RWPE1 (cell line): ENCODE results near the gene TEX14.

Experiments
- CTCF ChIA-PET: fragments of 350-600 bp; sonication (Branson Sonifier 250); formaldehyde crosslinking; extraction: SDS; loops from one replicate; lab custom pipeline; 2021; lab: Yijun Ruan, JAX
- POLR2A ChIA-PET: fragments of 400-600 bp; formaldehyde crosslinking; extraction: SDS; loops from one replicate; lab custom pipeline; 2020; ENCODE audit warnings: antibody characterized with exemption; ENCODE audit not compliant: low non-redundant PET; lab: Yijun Ruan, JAX
- DNase-seq: peaks from one replicate; pipeline ENCODE4 v3.0.0; 2012; ENCODE audit warnings: low spot score
- H3K27ac ChIP-seq: fragments of 450-650 bp; 2 replicates; pipeline ENCODE4 v1.5.1; 2017
- TF ChIP-seq, protein P1 (sequence below): fragments of 450-650 bp; conservative IDR thresholded peaks from 2 replicates; pipeline ENCODE4 v1.5.1; 2017; ENCODE audit warnings: low read depth, mild to moderate bottlenecking

The TEX14 gene

GRCh38 chr17:58531122-58531521, 160.7 kb downstream of the TEX14 start:
- CTCF ChIA-PET, result no interaction called here
- peak overlapping the region; percentile 51 for H3K27ac ChIP-seq
- DNase-seq, result no peak
- TF ChIP-seq, protein P1, sequence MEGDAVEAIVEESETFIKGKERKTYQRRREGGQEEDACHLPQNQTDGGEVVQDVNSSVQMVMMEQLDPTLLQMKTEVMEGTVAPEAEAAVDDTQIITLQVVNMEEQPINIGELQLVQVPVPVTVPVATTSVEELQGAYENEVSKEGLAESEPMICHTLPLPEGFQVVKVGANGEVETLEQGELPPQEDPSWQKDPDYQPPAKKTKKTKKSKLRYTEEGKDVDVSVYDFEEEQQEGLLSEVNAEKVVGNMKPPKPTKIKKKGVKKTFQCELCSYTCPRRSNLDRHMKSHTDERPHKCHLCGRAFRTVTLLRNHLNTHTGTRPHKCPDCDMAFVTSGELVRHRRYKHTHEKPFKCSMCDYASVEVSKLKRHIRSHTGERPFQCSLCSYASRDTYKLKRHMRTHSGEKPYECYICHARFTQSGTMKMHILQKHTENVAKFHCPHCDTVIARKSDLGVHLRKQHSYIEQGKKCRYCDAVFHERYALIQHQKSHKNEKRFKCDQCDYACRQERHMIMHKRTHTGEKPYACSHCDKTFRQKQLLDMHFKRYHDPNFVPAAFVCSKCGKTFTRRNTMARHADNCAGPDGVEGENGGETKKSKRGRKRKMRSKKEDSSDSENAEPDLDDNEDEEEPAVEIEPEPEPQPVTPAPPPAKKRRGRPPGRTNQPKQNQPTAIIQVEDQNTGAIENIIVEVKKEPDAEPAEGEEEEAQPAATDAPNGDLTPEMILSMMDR, result no peak
- POLR2A ChIA-PET, result no interaction called here

- TF ChIP-seq, protein P1, result no peak
- ChIA-PET CTCF (no interaction called here), POLR2A (no interaction called here)
- H3K27ac ChIP-seq, result peak overlapping the region; percentile 51
- no peak for DNase-seq
These were observed 161.2 kb downstream of the TEX14 start for GRCh38 chr17:58530655-58531054.

GRCh38 chr17:58529275-58529674, 162.6 kb downstream of the TEX14 start:
- TF ChIP-seq, protein P1, result no peak
- ChIA-PET POLR2A (no interaction called here), CTCF (interaction anchor here (0.8 kb wide), 1 partner anchor 769 kb away, joined by 8 read pairs; no protein-coding TSS in a partner anchor)
- H3K27ac ChIP-seq, result peak overlapping the region; percentile 97
- DNase-seq, result no peak

DNA sequence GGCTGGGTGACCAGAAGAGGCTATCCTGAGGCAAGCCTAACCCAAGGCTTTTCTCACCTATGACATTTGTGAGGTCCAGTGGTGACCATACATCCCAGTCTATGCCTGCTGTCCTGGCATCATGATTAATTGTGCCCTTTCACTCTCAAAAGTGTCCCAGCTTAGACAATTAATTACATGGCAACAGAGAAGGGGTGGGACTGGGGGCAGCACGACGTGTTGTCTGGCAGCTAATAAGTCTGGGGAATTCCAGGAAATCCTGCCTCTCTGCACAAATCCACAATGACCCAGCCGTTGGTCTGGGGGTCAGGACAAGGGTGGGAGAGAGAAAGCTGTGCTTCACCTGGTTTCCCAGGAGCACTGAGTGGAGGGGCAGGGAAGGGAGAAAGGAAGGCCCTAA, 163.4 kb downstream of the TEX14 start:
- ChIA-PET POLR2A (no interaction called here), CTCF (interaction anchor here (0.6 to 0.9 kb wide), 2 partner anchors 30 to 32 kb away, joined by 3 to 4 read pairs; no protein-coding TSS in a partner anchor)
- no peak for DNase-seq
- peak overlapping the region; percentile 97 for H3K27ac ChIP-seq
- TF ChIP-seq, protein P1, result no peak

DNA sequence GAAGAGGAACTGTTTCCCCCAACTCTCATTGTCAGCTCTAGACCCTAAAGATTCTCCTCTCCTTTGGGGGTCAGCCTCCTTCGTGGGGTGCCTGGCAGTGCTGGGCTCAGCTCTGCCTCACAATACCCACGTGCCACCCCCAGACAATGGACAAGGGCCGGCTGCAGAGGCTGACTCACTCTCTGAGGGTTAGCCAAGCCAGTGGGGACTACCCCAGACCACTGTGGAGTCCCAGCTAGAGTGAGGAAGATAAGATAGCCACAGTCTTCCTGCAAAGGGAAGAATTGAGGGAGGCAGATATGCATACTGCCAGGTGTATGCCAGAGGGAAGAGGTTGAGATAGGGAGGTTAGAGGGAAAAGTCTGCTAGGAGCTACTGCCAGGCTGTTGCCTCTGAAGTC, 163.9 kb downstream of the TEX14 start:
- ChIA-PET CTCF (interaction anchor here (0.6 to 0.9 kb wide), 3 partner anchors 31 to 469 kb away, joined by 3 to 7 read pairs (median 4); no protein-coding TSS in a partner anchor), POLR2A (no interaction called here)

GRCh38 chr17:58527306-58527705, 164.5 kb downstream of the TEX14 start:
- H3K27ac ChIP-seq, result peak overlapping the region; percentile 97
- TF ChIP-seq, protein P1, result no peak
- POLR2A ChIA-PET, result no interaction called here
- no peak for DNase-seq
- CTCF ChIA-PET, result interaction anchor here (0.6 kb wide), 1 partner anchor 469 kb away, joined by 7 read pairs; no protein-coding TSS in a partner anchor

More for the DNA sequence above, 163.9 kb downstream of the TEX14 start:
- no peak for DNase-seq
- TF ChIP-seq, protein P1, result no peak
- H3K27ac ChIP-seq, result peak overlapping the region; percentile 97
